Glutamatergic neuron (in vitro differentiated cells): ENCODE data around the gene DVL1. TPM values are rescaled to one million over a fixed set of nuclear protein-coding genes. Genes with fewer than 3 reads are reported as not detected.

Source experiments
- DNase-seq: peaks from one replicate; pipeline ENCODE4 v3.0.0; 2022
- H3K27ac Mint-ChIP-seq: one replicate; pipeline ENCODE4 v1.8.0; 2020; ENCODE audit warnings: mild to moderate bottlenecking, mixed read lengths, inconsistent platforms; ENCODE audit not compliant: unreplicated experiment
- H3K27me3 Mint-ChIP-seq: one replicate; pipeline ENCODE4 v1.8.0; 2020; ENCODE audit warnings: mild to moderate bottlenecking, moderate library complexity, mixed read lengths, inconsistent platforms; ENCODE audit not compliant: unreplicated experiment
- H3K36me3 Mint-ChIP-seq: one replicate; pipeline ENCODE4 v1.8.0; 2020; ENCODE audit warnings: mild to moderate bottlenecking, mixed read lengths, inconsistent platforms; ENCODE audit not compliant: unreplicated experiment
- H3K4me1 Mint-ChIP-seq: one replicate; pipeline ENCODE4 v1.8.0; 2020; ENCODE audit warnings: mild to moderate bottlenecking, low read depth, mixed read lengths, inconsistent platforms; ENCODE audit not compliant: unreplicated experiment
- H3K4me3 Mint-ChIP-seq: one replicate; pipeline ENCODE4 v1.8.0; 2020; ENCODE audit warnings: mild to moderate bottlenecking, mixed read lengths, inconsistent platforms; ENCODE audit not compliant: unreplicated experiment
- H3K9me3 Mint-ChIP-seq: one replicate; pipeline ENCODE4 v1.8.0; 2020; ENCODE audit warnings: mild to moderate bottlenecking, moderate library complexity, mixed read lengths, inconsistent platforms; ENCODE audit not compliant: unreplicated experiment
- total RNA-seq: library from RNA; stranded (reverse); fragmentation: NEBNext Ultra II Directional; extraction: Animal tissue kit (Norgen Biotek cat#: 25700); gene quantifications from one replicate; pipeline ENCODE4 v1.2.1, GENCODE V29; 2021; ENCODE audit not compliant: unreplicated experiment
- TF ChIP-seq, protein P1 (sequence below): fragments of 200-600 bp; sonication (generic); IDR thresholded peaks from one replicate; pipeline ENCODE4 v1.5.0; 2021; ENCODE audit not compliant: partially characterized antibody, unreplicated experiment

Gene DVL1
- total RNA-seq, 1 donor from 2014 or later: 124 TPM

DNA sequence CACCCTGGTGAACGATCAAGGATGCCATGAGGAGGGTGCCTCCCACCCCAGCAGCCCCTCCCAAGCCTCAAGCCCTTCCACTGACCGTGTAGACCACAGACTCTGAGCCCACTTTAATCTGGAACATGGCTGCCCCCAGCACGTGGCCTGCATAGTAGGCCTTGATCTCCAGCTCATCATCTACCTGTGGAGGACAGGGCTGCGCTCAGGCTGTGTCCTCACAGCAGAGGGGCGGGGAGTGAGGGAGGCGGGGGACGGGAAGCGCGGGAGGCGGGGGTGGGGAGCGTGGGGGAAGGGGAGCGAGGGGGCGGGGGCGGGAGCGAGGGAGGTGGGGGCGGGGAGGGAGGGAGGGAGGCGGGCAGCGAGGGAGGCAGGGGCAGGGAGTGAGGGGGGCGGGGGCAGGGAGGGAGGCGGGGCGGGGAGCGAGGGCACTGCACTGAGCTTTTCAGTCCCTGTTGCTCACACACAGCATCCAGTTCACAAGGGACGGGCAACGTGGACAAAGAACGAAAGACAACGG lies 33.7 kb downstream of the DVL1 start:
- Mint-ChIP-seq H3K27me3 (peaks cover 13% of the 10 kb centered on the region), H3K27ac (peak overlapping the region; percentile 62), H3K9me3 (peaks cover 13% of the 10 kb centered on the region), H3K4me1 (peaks cover 10% of the 10 kb centered on the region), H3K4me3 (peak overlapping the region; percentile 43), H3K36me3 (no peaks in the 10 kb centered on the region)
- TF ChIP-seq, protein P1, sequence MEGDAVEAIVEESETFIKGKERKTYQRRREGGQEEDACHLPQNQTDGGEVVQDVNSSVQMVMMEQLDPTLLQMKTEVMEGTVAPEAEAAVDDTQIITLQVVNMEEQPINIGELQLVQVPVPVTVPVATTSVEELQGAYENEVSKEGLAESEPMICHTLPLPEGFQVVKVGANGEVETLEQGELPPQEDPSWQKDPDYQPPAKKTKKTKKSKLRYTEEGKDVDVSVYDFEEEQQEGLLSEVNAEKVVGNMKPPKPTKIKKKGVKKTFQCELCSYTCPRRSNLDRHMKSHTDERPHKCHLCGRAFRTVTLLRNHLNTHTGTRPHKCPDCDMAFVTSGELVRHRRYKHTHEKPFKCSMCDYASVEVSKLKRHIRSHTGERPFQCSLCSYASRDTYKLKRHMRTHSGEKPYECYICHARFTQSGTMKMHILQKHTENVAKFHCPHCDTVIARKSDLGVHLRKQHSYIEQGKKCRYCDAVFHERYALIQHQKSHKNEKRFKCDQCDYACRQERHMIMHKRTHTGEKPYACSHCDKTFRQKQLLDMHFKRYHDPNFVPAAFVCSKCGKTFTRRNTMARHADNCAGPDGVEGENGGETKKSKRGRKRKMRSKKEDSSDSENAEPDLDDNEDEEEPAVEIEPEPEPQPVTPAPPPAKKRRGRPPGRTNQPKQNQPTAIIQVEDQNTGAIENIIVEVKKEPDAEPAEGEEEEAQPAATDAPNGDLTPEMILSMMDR: no peak
- no peak for DNase-seq

DNA sequence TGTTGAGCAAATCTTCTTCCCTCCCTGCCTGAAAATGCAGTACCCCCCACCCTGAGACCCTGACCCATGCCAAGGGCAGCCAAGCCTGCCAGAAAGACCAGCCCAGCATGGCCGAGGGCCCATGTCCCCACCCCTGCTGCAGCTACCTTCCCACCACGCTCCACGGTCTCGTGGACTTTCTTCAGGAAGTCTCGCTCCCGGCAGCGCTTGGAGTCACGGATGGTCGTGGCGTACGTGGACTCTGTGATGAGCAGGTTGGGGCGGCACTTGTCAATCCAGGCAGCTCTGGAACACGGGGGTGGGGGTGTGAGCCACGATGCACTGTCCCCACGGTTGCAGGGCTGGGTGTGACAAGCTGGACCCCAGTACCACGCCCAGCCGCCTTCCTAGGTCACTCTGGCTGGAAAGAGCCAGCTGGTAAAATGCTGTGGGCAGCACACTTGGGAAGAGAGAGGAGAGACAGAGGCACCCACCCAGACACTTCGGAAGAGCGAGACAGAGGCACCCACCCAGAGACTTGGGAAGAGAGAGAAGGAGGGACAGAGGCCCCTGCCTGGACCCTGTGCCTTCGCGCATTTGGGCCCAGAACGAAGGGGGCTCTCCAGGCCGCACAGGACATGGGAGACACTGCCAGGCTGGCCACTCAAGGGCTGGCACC lies 34.4 kb downstream of the DVL1 start:
- H3K27ac Mint-ChIP-seq: peak overlapping the region; percentile 15
- DNase-seq: no peak
- peaks cover 13% of the 10 kb centered on the region for H3K9me3 Mint-ChIP-seq
- peaks cover 11% of the 10 kb centered on the region for H3K27me3 Mint-ChIP-seq
- H3K4me3 Mint-ChIP-seq: no peak overlapping the region
- H3K4me1 Mint-ChIP-seq: peaks cover 10% of the 10 kb centered on the region
- no peaks in the 10 kb centered on the region for H3K36me3 Mint-ChIP-seq
- TF ChIP-seq, protein P1: no peak

DNA sequence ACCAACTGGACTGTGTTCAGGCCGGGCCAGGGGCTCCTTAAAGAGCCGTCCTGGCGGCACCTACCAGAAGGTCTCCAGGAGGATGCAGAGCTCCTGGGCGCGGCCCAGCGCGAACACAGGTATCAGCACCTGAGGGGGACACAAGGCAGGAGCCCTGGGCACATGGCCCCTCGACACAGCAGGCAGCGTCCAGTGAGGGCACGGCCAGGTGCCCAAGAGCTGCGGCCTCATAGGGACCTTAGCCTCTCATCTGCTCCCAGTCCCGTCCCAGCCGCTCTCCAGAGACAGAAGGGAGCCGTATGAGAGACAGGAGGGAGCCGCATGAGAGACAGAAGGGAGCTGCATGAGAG lies 35.0 kb downstream of the DVL1 start:
- Mint-ChIP-seq H3K27me3 (peaks cover 11% of the 10 kb centered on the region), H3K36me3 (no peaks in the 10 kb centered on the region), H3K9me3 (peaks cover 9% of the 10 kb centered on the region), H3K27ac (no peak overlapping the region), H3K4me1 (peaks cover 9% of the 10 kb centered on the region), H3K4me3 (no peak overlapping the region)
- TF ChIP-seq, protein P1: no peak
- no peak for DNase-seq

- Mint-ChIP-seq H3K4me3 (peak overlapping the region; percentile 59), H3K9me3 (peaks cover 9% of the 10 kb centered on the region), H3K4me1 (peaks cover 9% of the 10 kb centered on the region), H3K36me3 (no peaks in the 10 kb centered on the region), H3K27ac (peak overlapping the region; percentile 43), H3K27me3 (peaks cover 11% of the 10 kb centered on the region)
- TF ChIP-seq, protein P1: no peak
- no peak for DNase-seq
These were observed 35.5 kb downstream of the DVL1 start for GRCh38 chr1:1313500-1314236.
